Measurements from ENCODE around the gene TMEM213.
"Not testable (repeated sequence)": the region's sequence is repeated elsewhere in the genome, so short reads cannot be mapped to it uniquely, and the experiment has no call there.

TMEM213 gene

DNA sequence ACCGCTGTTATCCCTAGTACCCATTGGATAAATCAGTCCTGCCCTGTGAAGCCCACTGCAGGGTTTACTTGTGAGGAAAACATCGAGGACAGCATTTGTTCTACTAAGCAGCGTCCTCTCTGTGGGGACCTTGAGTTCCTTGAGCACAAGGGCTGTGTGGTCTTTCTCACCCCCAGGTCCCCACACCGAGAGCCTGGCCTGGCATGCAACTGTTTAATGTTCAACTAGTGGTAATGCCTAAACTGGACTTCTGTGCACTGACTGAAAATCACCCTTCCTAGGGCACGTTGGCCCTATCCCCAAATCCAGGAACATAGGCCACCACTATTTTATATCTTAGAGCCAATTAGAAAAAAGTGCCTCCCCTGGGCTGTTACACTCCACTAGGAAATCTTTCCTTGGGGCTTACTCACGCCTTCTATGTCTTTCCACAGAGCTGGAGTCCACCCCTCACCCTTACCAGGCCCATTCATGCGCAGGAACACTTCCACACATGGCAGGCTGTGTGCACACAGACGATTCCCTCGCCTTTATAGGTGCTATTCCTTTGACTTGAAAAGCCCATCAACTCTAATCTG is 1.7 kb upstream of the TMEM213 start:
- no peak for DNase-seq (ENCODE audit: insufficient read length, low spot score)
- FAIRE-seq = no peak

DNA sequence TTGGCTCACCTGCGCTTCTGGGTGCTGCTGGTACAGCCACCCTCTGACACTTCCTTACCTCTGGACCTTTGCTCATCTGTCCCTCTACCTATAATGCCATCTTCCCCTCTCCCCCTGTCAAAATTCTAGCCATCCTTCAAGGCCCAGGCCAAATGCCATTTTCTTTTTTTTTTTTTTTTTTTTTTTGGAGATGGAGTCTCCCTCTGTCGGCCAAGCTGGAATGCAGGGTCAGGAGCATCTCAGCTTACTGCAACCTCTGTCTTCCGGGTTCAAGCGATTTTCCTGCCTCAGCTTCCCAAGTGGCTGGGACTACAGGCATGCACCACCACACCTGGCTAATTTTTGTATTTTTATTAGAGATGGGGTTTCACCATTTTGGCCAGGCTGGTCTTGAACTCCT is 748 bp upstream of the TMEM213 start:
- not testable (repeated sequence) for FAIRE-seq; DNase-seq (ENCODE audit: insufficient read length, low spot score)

- no peak for DNase-seq (ENCODE audit: insufficient read length, low spot score)
- FAIRE-seq = no peak
These were observed 1.0 kb downstream of the TMEM213 start for GRCh38 chr7:138798836-138799235.

DNA sequence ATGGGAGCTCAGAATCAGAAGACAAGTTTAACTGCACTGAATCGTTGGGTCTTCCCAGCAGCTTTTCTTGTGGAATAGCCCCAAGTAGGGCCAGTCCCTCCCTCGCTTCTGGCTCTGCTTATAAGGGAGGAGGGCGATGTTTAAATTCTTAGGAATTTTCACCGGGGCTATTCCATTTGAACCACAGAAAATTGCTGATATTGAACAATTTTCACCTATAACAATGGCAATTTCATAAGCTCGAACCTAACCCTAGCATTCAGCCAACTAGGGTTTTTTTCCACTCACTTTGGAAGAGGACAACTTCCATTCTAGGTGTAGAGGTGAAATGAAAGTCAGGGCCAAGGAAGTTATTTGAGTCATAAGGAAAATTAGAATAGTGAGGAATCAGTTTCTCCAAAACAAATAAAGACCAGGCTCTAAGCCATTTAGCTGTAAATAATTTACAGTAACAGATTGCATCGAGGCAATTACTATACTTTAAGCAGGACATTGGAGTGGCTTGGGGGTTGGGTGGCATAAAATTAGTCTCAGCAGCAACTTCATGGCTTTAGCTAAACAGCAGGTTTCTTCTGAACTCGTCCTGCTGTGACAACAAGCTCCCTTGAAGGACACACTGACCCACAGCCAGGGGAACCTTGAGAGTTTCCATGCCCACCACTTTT is 1.7 kb downstream of the TMEM213 start:
- DNase-seq (ENCODE audit: insufficient read length, low spot score) (no peak), FAIRE-seq (no peak)

DNA sequence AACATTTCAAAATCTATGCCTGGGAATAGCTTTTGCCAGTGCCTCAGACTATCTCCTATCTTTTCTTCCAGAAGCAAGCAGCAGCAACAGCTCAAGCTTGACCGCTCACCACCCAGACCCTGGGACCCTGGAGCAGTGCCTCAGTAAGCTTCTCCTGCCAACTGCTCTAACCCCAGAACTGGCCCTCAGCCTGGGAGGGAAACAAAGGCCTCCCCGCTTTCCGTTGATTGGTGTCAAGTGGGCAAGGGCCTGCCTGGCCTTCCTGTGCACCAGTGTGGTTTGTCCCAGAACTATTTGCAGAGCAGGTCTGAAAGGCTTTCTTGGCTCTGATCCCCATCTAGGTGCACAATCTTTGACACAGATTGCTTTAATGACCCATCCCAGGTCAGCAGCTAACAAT is 3.5 kb downstream of the TMEM213 start:
- no peak for FAIRE-seq
- DNase-seq (ENCODE audit: insufficient read length, low spot score) = no peak

GRCh38 chr7:138802706-138803105 is 4.9 kb downstream of the TMEM213 start:
- FAIRE-seq (no peak), DNase-seq (ENCODE audit: insufficient read length, low spot score) (no peak)

DNA sequence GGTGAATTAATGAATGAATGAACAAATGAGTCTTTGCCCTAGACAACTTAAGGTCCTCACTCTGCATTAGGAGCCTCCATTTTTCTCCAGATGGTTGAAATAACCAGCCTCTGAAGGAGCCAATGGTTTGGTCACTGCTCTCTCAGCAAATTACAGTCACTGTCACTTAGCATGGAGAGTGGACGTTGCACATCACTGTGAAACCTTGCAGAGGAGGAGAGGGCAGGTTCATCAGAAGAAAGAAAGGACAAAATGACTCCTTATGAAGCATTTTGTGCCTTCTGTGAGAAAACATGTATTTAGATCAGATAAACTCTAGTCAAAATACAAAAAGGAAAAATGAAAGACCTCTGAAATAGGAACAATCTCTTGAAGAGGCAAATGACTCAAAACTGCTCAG is 6.8 kb downstream of the TMEM213 start:
- no peak for DNase-seq (ENCODE audit: insufficient read length, low spot score)
- FAIRE-seq = no peak

DNA sequence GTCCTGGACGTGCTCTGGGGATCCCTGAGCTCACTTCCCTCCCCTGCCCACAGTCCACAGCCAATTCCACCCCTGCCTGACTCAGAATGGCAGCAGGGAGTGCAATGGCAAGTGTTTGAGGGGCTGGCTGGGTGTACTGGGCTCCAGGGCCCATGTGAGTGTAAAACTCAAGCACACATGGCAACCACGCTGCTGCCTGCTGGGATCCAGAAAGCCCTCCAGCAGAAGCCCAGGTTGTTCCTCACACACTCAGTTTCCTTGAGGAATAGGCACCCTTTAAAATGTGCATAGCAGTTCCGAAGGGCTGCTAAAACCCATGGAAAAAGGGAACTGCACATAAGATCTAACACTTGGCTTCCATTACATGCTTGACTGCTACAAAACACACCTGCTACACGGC is 11.6 kb downstream of the TMEM213 start:
- FAIRE-seq (no peak), DNase-seq (ENCODE audit: insufficient read length, low spot score) (no peak)

GRCh38 chr7:138811327-138811726 is 13.5 kb downstream of the TMEM213 start:
- DNase-seq (ENCODE audit: insufficient read length, low spot score); FAIRE-seq: not testable (repeated sequence)

GRCh38 chr7:138813945-138814344 is 16.2 kb downstream of the TMEM213 start:
- DNase-seq (ENCODE audit: insufficient read length, low spot score) (no peak), FAIRE-seq (no peak)

GRCh38 chr7:138814816-138815332 is 17.1 kb downstream of the TMEM213 start:
- DNase-seq (ENCODE audit: insufficient read length, low spot score) (no peak), FAIRE-seq (no peak)

GRCh38 chr7:138816650-138817049 is 18.9 kb downstream of the TMEM213 start:
- FAIRE-seq = no peak
- no peak for DNase-seq (ENCODE audit: insufficient read length, low spot score)

- FAIRE-seq = no peak
- no peak for DNase-seq (ENCODE audit: insufficient read length, low spot score)
These were observed 21.8 kb downstream of the TMEM213 start for GRCh38 chr7:138819625-138820024.

- FAIRE-seq (no peak), DNase-seq (ENCODE audit: insufficient read length, low spot score) (no peak)
These were observed 24.1 kb downstream of the TMEM213 start for GRCh38 chr7:138821912-138822311.

GRCh38 chr7:138822867-138823535 is 25.2 kb downstream of the TMEM213 start:
- DNase-seq (ENCODE audit: insufficient read length, low spot score) (no peak), FAIRE-seq (no peak)

GRCh38 chr7:138825049-138825721 is 27.4 kb downstream of the TMEM213 start:
- no peak for FAIRE-seq
- DNase-seq (ENCODE audit: insufficient read length, low spot score) = no peak

- no peak for FAIRE-seq
- DNase-seq (ENCODE audit: insufficient read length, low spot score) = no peak
These were observed 30.5 kb downstream of the TMEM213 start for GRCh38 chr7:138828302-138828701.

DNA sequence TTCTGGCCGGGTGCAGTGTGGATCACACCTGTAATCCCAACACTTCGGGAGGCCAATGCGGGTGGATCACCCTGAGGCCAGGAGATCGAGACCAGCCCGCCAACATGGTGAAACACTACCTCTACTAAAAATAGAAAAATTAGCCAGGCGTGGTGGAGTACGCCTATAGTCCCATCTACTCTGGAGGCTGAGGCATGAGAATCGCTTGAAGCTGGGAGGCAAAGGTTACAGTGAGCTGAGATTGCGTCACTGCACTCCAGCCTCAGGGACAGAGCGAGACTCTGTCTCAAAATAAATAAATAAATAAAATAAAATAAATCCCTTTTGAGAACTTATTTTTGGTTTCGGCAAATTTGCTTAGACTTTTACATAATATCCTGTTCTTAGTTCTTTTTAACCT is 31.5 kb downstream of the TMEM213 start:
- FAIRE-seq (no peak), DNase-seq (ENCODE audit: insufficient read length, low spot score) (no peak)

GRCh38 chr7:138832966-138833365 is 35.2 kb downstream of the TMEM213 start:
- no peak for FAIRE-seq
- DNase-seq (ENCODE audit: insufficient read length, low spot score) = no peak

GRCh38 chr7:138833596-138833995 is 35.8 kb downstream of the TMEM213 start:
- DNase-seq (ENCODE audit: insufficient read length, low spot score) (no peak), FAIRE-seq (no peak)

GRCh38 chr7:138834583-138834982 is 36.8 kb downstream of the TMEM213 start:
- DNase-seq (ENCODE audit: insufficient read length, low spot score) (no peak), FAIRE-seq (no peak)
